Measurements from ENCODE around the gene FOSB.

GRCh38 chr19:45518469-45518826, 50.7 kb downstream of the FOSB start:
- TF ChIP-seq, protein P1, sequence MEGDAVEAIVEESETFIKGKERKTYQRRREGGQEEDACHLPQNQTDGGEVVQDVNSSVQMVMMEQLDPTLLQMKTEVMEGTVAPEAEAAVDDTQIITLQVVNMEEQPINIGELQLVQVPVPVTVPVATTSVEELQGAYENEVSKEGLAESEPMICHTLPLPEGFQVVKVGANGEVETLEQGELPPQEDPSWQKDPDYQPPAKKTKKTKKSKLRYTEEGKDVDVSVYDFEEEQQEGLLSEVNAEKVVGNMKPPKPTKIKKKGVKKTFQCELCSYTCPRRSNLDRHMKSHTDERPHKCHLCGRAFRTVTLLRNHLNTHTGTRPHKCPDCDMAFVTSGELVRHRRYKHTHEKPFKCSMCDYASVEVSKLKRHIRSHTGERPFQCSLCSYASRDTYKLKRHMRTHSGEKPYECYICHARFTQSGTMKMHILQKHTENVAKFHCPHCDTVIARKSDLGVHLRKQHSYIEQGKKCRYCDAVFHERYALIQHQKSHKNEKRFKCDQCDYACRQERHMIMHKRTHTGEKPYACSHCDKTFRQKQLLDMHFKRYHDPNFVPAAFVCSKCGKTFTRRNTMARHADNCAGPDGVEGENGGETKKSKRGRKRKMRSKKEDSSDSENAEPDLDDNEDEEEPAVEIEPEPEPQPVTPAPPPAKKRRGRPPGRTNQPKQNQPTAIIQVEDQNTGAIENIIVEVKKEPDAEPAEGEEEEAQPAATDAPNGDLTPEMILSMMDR (IDR thresholded peaks at IDR 0.05) = no peak
- no peak for TF ChIP-seq EP300 (IDR thresholded peaks at IDR 0.05)

Measured in ovary (tissue), 3 donors.